ENCODE results near the gene CX3CL1.
"Not testable (repeated sequence)": the region's sequence is repeated elsewhere in the genome, so short reads cannot be mapped to it uniquely, and the experiment has no call there.

Gene CX3CL1

DNA sequence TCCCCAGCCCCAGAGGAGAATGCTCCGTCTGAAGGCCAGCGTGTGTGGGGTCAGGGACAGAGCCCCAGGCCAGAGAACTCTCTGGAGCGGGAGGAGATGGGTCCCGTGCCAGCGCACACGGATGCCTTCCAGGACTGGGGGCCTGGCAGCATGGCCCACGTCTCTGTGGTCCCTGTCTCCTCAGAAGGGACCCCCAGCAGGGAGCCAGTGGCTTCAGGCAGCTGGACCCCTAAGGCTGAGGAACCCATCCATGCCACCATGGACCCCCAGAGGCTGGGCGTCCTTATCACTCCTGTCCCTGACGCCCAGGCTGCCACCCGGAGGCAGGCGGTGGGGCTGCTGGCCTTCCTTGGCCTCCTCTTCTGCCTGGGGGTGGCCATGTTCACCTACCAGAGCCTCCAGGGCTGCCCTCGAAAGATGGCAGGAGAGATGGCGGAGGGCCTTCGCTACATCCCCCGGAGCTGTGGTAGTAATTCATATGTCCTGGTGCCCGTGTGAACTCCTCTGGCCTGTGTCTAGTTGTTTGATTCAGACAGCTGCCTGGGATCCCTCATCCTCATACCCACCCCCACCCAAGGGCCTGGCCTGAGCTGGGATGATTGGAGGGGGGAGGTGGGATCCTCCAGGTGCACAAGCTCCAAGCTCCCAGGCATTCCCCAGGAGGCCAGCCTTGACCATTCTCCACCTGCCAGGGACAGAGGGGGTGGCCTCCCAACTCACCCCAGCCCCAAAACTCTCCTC is 10.4 kb downstream of the CX3CL1 start:
- no peak for DNase-seq (ENCODE audit: low read depth)

- DNase-seq (ENCODE audit: low read depth) = no peak
Observed at GRCh38 chr16:57383276-57384247, 11.3 kb downstream of the CX3CL1 start.

- no peak for DNase-seq (ENCODE audit: low read depth)
Observed at GRCh38 chr16:57384248-57385070, 12.2 kb downstream of the CX3CL1 start.

- no peak for DNase-seq (ENCODE audit: low read depth)
Observed at GRCh38 chr16:57385083-57385482, 12.8 kb downstream of the CX3CL1 start.

- DNase-seq (ENCODE audit: low read depth) = no peak
Observed at GRCh38 chr16:57386381-57386951, 14.2 kb downstream of the CX3CL1 start.

DNA sequence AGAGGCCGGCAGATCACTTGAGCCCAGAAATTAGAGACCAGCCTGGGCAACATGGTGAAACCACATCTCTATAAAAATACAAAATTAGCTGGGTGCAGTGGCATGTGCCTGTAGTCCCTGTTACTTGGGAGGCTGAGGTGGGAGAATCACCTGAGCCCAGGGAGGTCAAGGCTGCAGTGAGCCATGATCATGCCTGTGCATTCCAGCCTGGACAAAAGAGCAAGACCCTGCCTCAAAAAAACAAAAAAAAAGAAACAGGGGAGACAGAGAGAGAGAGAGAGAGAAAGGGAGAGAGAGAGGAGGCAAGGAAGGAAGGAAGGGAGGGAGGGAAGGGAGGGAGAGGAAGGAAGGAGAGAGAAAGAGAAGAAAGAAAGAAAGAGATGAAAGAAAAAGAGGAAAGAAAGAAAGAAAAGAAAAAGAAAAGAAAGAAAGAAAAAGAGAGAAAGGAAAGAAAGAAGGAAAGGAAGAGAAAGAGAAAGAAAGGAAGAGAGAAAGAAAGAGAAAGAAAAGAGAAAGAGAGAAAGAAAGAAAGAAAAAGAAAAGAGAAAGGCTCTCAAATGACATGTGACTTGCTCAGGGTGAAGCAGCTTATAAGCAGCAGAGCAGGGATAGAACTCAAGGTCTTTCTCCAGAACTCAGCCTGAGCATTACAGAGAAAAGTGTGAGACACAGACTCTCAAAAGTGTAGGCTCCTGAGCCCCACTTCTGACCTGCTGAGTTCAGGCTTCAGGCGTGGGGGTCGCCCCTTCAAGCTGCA is 15.5 kb downstream of the CX3CL1 start:
- no peak for DNase-seq (ENCODE audit: low read depth)

- no peak for DNase-seq (ENCODE audit: low read depth)
Observed at GRCh38 chr16:57388359-57389086, 16.2 kb downstream of the CX3CL1 start.

DNA sequence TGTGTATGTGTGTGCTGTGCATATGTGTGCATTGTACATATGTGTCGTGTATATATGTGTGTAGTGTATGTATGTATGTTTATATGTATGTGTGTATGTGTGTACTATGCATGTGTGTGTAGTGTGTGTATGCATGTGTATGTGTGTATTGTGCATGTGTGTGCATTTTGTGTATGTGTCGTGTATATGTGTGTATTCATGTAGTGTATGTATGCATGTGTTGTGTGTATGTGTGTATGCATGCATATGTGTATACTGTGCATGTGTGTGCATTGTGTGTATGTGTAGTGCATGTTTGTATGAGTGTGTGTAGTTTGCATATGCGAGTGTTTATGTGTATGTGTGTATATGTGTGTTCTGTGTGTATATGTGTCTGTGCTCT is 16.8 kb downstream of the CX3CL1 start:
- no peak for DNase-seq (ENCODE audit: low read depth)

DNA sequence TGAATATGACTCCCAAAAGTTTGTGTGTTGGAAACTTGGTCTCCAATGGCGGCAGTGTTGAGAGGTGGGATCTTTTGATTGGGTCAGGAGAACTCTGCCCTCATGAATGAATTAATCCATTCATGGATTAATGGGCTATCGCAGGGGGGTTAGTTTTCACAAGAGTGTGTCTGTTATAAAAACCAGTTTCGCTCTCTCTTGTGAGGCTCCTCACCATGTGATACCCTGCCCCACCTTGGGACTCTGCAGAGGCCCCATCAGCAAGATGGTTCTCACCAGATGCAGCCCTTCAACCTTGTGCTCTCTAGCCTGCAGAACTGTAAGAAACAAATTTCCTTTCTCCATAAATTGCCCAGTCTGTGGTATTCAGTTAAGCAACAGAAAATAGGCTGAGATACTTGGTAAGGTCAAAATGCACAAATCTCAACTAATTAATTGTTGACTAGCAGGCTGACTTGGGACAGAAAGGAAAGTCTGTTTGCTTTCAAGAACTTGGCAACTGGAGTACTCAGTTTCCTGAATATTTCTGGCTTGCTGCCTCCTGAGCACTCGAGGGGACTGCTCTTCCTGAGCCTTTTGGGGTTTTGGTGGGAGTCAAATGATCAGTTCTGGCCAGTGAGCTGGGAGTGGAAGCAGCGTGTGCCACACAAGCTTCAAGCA is 18.5 kb downstream of the CX3CL1 start:
- no peak for DNase-seq (ENCODE audit: low read depth)

GRCh38 chr16:57391300-57391699 is 19.0 kb downstream of the CX3CL1 start:
- DNase-seq (ENCODE audit: low read depth) = no peak

GRCh38 chr16:57391708-57392107 is 19.4 kb downstream of the CX3CL1 start:
- no peak for DNase-seq (ENCODE audit: low read depth)

DNA sequence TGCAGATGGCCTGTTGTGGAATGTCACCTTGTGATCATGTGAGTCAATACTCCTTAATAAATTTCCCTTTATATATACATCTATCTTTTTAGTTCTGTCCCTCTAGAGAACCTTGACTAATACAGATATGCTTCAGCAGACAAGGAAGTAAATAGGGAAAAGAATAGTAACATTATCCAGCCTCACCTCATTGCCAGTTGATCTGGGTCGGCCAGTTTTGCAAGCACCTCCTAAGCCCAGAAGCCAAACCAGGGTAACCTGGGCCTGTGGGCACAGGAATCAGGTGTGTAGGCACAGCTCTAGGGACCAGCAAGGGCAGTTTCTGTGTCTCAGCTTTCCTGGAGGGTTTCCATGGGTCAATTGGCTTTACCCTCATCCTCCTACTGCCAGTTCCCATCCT is 20.4 kb downstream of the CX3CL1 start:
- DNase-seq (ENCODE audit: low read depth) = no peak

GRCh38 chr16:57394444-57394843 is 22.2 kb downstream of the CX3CL1 start:
- no peak for DNase-seq (ENCODE audit: low read depth)

GRCh38 chr16:57395026-57395425 is 22.7 kb downstream of the CX3CL1 start:
- no peak for DNase-seq (ENCODE audit: low read depth)

DNA sequence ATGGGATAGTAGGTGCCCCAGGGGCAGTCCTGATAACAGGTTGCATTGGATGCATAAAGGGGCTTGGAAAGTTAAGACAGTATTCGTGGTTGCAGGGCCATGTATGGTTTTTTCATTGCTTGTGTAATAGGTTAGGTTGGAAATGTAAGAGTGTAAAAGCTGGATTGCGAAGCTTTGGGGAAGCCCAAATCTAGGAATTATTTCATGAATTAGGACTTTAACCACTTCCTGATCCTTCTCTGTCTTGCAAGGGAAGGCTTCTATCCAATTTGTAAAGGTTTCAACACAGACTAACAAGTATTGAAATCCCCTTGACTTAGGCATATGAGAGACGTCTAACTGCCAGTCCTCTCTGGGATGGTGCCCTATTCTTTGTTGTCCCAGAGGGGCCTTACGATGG is 24.5 kb downstream of the CX3CL1 start:
- DNase-seq (ENCODE audit: low read depth) = no peak

GRCh38 chr16:57397493-57397892 is 25.2 kb downstream of the CX3CL1 start:
- not testable (repeated sequence) for DNase-seq (ENCODE audit: low read depth)

GRCh38 chr16:57401943-57402640 is 29.8 kb downstream of the CX3CL1 start:
- DNase-seq (ENCODE audit: low read depth) = no peak

DNA sequence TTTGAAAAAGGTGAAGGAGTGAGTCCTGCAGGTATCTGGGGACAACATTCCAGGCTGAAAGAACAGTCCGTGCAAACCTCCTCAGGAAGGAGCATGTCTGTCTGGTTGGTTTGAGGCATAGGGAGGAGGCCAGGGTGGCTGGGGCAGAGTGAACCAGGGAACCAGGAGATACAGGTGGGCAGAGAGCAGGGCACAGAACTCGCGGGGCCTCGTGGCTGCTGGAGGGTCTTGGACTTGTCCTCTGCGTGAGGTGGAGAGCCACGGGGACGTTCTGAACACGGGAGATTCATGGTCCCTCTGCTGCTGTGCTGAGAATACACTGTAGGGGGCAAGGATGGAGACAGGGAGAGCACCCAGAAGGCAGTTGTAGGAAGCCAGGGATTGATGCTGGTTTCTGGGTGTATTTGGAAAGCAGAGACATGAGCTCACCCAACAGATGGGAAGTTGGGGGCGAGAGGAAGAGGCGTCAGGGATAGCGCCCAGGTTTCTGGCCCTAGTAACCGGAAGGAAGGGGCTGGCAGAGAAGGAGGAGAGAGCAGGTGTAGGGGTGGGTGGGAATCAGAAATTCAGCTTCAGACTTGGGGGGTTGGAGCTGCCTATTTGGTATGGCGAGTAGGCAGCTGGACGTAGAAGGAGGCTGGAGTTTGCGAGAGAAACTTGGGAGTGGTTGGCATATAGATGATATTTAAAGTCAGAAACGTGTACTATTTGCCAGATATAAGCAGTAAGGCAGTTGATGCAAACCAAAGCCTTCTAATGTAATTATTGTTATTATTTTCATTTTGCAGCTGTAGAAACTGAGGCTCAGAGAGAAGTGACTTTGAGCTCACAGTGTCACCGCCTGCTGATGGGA is 31.9 kb downstream of the CX3CL1 start, which contains the start of gene CCL17:
TSS of gene CCL17 (plus strand) at position 803 of the 853 bp plus-strand sequence. CDS start 9,166 bp downstream, outside the sequence.
- no peak for DNase-seq (ENCODE audit: low read depth)
